GM18517 (cell line): Measurements from ENCODE around the gene LILRB1.
"Not testable (repeated sequence)": the region's sequence is repeated elsewhere in the genome, so short reads cannot be mapped to it uniquely, and the experiment has no call there.

Experiments used
- ATAC-seq: cut with Tn5 transposase; IDR thresholded peaks from one replicate; pipeline ENCODE4 v1.9.1; 2021; ENCODE audit warnings: mild to moderate bottlenecking, moderate library complexity; ENCODE audit not compliant: unreplicated experiment

The LILRB1 gene

DNA sequence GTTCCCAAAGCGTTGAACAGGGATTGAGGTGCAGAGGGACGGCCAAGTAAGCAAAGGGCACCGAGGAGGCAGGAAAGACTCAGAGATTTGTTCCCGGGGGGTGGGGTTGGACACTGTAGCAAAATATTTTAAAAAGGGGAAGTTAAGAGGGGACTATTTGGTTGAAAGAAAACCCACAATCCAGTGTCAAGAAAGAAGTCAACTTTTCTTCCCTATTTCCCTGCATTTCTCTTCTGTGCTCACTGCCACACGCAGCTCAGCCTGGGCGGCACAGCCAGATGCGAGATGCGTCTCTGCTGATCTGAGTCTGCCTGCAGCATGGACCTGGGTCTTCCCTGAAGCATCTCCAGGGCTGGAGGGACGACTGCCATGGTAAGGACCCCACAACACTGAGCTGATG, at the start of gene LILRB1:
TSS of gene LILRB1 (plus strand) at position 223 of the 400 bp plus-strand sequence. CDS start 590 bp downstream, outside the sequence.
- not testable (repeated sequence) for ATAC-seq

DNA sequence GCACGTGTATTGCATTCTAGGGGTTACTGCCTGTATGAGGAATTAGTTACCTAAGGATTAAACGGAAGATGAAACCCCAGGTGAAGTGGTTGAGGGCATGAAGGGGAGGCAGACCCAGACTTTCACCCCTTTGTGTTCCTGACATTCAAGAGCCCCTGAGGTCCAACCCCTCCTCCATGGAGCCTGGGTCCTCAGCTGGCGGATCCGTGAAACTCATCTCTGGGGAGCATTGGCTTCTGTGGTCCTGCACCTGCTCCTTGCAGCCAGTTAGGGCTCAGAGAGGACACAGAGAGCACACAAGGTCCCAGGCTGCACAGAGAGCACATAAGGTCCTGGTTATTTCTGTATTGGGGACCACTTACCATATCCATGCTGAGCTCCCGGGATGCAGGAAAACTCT, 43.9 kb upstream of the LILRB1 start:
- no peak for ATAC-seq

DNA sequence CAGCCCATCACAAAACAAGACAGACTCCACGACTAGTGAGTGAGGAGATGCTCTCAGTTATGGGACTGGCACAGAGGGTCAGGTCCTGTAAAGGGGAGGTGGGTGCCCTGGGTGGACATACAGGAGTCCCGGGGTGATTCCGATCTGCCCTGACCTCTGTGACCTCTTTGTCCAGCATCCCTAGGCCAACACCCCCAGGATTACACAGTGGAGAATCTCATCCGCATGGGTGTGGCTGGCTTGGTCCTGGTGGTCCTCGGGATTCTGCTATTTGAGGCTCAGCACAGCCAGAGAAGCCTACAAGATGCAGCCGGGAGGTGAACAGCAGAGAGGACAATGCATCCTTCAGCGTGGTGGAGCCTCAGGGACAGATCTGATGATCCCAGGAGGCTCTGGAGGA, 43.3 kb upstream of the LILRB1 start:
- ATAC-seq, result no peak

DNA sequence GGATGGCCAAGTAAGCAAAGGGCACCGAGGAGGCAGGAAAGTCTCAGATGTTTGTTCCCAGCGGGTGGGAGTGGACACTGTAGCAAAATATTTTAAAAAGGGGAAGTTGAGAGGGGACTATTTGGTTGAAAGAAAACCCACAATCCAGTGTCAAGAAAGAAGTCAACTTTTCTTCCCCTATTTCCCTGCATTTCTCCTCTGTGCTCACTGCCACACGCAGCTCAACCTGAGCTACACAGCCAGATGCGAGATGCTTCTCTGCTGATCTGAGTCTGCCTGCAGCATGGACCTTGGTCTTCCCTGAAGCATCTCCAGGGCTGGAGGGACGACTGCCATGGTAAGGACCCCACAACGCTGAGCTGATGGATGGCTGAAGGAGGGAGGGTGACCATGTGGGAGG, 36.8 kb upstream of the LILRB1 start, which contains the start of gene LILRA1:
TSS of gene LILRA1 (plus strand) at position 188 of the 400 bp plus-strand sequence. CDS start 613 bp downstream, outside the sequence.
- not testable (repeated sequence) for ATAC-seq

DNA sequence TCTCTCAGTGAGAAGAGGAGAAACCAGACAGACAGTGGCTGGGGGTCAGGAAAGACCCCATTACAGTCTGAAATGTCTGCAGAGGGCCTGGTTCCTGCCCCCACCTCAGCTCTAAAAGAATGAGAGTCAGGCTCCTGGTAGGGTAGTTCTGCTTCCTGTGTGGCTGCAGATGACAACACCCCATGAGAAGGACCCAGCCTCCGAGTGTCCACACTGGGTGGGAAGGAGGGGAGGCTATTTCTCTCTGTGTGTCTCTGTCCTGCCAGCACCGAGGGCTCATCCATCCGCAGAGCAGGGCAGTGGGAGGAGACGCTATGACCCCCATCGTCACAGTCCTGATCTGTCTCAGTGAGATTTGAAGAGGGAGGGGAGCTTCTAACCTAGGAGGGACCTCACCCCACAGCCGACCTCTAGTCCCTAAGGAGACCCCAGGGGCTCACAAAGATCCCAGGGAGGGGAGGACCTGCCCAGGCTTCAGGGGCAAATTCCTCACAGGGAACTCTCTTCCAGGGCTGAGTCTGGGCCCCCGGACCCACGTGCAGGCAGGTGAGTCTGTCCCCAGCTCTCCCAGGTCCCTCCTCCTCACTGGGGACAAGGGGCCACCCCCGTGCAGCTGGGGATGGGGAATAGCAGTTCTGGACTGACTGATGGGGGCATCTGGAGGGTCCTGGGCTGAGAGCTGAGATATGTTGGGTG, 36.2 kb upstream of the LILRB1 start:
- not testable (repeated sequence) for ATAC-seq

DNA sequence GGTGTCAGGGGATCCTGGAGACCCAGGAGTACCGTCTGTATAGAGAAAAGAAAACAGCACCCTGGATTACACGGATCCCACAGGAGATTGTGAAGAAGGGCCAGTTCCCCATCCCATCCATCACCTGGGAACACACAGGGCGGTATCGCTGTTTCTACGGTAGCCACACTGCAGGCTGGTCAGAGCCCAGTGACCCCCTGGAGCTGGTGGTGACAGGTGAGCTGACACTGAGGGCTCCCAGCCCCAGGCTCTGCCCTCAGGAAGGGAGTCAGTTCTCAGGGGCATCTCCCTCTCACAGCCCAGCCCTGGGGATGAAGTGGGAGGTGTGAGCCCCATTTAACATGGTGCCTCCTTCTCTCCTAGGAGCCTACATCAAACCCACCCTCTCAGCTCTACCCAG, 35.5 kb upstream of the LILRB1 start:
- no peak for ATAC-seq

DNA sequence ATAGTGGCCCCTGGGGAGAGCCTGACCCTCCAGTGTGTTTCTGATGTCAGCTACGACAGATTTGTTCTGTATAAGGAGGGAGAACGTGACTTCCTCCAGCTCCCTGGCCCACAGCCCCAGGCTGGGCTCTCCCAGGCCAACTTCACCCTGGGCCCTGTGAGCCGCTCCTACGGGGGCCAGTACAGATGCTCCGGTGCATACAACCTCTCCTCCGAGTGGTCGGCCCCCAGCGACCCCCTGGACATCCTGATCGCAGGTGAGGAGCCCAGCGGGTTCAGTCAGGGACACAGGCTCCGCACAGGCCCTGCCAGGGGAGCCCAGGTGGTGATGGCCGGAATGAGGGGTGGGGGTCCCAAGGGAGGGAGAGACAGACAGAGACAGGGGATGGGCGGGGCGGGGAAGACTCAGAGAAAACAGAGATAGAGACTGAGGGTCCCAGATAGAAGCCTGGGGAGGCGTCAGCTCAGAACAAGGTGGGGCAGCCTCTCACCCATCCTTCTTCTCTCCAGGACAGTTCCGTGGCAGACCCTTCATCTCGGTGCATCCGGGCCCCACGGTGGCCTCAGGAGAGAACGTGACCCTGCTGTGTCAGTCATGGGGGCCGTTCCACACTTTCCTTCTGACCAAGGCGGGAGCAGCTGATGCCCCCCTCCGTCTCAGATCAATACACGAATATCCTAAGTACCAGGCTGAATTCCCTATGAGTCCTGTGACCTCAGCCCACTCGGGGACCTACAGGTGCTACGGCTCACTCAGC, 34.4 kb upstream of the LILRB1 start:
- not testable (repeated sequence) for ATAC-seq

DNA sequence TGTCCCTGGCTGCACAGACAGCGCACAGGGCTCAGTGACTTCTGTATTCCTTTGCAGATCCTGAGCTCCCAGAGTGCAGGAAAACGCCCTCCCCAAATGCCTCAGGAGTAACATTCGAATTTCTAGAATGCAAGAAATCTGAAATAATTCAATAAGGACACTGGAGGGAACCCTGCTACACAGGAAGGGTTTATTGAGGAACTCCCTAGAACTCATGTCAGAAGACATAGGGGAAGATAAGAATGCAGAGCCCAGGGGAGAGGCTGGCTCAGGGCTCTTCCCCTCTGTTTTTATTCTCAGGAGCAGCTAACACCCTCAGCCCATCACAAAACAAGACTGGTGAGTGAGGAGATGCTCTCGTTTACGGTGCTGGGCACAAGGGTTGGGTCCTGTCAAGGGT, 30.1 kb upstream of the LILRB1 start:
- ATAC-seq, result no peak

DNA sequence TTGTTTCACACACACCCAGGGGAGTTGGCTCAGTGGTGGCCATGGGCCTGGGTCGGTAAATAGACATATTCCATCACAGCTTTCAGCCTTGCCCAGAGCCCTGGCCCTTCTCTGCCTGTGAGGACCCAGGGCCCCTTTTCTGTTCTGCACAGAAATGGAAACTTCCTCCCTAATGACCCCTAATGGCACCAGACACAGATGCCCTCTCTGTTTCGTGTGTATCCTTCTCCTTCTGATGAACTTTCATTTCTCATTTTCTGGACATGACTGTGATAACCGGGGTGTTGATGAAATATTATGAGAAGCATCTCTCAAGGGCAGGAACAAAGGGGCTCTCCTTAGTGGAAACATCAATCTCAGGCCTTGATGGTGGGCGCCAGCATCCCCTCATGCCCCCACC, 24.1 kb upstream of the LILRB1 start:
- ATAC-seq, result no peak

DNA sequence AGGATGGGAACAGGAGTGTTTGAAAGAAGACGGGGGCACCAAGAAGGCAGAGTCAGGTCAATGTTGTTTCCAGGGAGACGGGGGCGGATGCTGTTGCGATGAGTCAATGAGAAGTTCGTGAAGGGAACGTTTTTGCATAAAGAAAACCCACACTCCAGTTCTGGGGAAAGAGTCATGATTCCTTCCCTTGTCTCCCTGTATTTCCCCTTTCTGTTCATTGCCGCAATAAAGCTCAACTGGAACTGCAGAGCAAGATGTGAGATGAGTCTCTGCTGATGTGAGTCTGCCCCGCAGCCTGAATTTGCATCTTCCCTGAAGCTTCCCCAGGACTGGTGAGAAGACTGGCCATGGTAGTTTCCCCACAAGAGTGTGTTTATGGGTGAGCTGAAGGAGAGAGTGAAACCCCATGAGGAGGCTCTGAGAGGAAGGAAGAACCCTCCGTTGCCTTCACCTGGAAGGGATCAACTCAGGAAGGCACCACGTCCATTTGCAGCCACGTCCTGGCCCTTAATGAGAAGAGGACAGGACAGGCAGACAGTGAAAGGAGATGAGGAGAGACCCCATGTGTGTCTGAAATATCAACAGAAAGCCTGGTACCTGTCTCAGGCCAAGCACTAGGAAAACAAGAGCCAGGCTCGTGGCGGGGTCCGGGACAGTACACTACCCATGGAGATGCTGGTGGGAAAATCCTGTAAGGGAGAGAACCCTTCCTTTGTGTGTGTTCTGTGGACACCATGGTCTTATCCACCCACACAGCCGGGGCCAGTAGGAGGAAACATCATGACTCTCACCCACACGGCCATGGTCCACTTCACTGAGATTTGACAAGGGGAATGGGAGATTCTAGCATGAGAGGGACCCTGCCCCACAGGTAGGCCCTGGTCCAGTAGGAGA, 23.1 kb upstream of the LILRB1 start:
- ATAC-seq, result no peak

DNA sequence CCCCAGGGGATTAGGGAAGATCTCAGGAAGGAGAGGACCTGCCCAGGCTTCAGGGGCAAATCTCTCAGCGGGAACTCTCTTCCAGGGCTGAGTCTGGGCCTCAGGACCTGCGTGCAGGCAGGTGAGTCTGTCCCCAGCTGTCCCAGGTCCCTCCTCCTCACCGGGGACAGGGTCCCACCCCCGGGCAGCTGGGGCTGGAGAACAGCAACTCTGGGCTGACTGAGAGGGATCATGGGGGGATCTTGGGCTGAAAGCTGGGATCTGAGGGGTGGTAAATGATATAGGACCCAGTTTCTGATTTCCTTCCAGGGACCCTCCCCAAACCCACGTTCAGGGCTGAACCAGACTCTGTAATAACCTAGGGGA, 22.5 kb upstream of the LILRB1 start:
- no peak for ATAC-seq

DNA sequence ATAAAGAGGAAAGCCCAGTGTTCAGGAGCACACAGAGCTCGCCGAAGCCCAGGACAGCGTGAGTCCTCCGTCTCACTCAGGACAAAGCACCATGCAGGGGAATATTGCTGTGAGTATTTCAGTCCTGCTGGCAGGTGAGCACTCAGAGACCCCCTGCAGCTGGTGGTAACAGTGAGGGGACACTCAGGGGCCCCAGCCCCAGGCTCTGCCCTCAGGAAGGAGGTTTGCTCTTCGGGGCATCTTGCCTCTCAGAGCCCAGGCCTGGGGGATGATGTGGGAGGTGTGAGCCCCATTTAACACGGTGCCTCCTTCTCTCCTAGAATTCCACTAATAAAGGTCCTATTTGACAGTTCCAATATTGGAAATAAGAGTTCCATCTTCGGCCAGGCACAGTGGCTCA, 22.1 kb upstream of the LILRB1 start:
- no peak for ATAC-seq

DNA sequence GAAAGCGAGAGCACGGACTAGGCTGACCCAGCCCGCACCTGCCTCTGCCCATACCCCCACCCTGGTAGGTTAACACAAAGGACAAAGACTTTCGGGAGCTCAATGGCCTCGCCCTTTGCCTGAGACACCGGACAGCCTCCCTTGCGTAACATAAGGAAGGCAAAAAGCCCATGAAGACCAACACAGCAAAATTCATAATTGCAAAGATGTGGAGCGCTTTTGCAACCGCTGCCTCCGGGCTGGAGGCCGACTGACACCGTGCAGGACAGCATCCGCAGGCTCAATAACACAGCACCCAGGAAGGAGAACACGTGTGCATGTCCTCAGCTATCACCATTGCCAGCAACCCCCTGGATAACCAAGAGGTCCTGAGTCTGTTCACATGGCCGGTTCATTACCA, 21.5 kb upstream of the LILRB1 start:
- no peak for ATAC-seq

DNA sequence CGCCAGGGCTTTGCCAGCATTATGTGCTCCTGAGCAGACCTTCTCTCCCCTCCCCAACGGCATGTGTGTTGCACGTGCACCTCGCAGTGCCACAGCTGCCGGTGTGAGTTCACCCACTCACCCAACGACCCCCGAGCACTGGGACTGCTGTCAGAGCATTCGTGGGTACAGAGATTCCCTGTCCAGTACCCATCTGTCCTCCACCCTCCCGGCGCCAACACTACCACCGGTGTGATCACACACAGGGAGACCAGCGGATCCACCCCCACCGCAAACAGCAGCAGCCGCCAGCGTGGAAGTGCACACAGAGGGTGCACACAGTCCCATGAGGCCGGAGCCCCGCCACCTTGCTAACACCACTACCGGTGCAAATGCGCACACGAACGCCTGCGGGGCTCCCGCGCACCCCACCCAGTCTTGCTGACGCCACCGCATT, 20.9 kb upstream of the LILRB1 start:
- no peak for ATAC-seq

DNA sequence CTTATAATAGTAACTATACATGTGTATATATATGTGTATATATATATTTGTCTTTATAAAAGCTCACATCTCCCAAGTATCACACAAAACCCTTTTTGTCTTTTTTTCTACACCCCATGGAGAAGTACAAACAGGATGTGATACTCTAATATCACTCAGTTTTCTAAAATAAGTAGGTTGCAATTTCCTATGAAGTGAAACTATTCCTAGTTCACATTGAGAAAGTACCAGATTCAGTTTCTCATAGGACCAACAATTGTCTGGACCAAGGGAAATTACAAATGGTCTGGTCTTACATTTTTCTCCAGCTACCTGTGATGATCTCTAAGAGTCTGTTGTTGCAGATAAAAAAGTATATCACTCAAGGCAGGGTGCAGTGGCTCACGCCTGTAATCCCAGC, 17.9 kb upstream of the LILRB1 start:
- no peak for ATAC-seq

DNA sequence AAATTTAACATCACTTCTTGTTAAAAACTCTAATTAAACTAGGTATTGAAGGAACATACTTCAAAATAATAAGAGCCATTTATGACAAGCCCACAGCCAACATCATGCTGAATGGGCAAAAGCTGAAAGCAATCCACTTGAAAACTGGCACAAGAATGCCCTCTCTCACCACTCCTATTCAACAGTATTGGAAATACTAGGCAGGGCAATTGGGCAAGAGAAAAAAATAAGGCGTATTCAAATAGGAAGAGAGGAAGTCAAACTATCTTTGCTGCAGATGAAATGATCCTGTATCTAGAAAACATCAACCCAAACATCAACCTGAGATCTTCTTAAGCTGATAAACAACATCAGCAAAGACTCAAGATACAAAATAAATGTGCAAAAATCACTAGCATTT, 15.6 kb upstream of the LILRB1 start:
- ATAC-seq, result no peak

DNA sequence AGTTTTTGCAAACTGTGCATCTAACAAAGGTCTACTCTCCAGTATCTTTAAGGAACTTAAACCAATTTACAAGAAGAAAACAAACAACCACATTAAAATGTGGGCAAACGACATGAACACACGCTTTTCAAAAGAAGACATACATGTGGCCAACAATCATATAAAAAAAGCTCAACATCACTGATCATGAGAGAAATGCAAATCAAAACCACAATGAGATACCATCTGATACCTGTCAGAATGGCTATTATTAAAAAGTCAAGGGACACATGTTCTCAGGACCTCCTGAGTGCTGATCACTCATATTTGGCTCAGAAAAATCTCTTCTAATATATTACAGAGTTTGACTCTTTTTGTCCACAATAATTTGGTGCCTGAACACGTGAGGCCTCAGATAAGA, 14.2 kb upstream of the LILRB1 start:
- ATAC-seq, result peak; percentile 44

DNA sequence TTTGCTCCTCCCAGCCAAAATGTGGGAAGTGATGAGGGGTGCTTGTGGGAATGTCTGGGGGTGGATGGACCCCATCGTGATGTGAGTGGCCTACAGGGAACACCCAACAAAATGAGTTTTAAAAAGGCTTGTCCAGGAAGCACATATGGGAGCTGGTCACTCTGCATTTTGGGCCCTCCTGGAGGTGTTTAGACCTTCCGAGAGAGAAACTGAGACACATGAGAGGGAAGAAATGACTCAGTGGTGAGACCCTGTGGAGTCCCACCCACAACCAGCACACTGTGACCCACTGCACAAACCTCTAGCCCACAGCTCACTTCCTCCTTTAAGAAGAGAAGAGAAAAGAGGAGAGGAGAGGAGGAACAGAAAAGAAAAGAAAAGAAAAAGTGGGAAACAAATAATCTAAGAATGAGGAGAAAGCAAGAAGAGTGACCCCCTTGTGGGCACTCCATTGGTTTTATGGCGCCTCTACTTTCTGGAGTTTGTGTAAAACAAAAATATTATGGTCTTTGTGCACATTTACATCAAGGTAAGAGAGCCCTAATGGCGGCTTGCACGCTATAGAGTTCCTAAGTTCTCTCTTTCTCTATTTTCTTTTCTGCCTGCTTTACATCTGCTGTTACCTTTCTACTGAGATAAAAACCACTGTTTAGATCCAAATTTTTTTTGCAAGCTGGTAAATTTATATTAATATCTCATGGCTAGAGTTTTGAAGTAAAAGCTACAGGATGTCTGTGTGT, 13.3 kb upstream of the LILRB1 start:
- ATAC-seq, result peak; percentile 83

DNA sequence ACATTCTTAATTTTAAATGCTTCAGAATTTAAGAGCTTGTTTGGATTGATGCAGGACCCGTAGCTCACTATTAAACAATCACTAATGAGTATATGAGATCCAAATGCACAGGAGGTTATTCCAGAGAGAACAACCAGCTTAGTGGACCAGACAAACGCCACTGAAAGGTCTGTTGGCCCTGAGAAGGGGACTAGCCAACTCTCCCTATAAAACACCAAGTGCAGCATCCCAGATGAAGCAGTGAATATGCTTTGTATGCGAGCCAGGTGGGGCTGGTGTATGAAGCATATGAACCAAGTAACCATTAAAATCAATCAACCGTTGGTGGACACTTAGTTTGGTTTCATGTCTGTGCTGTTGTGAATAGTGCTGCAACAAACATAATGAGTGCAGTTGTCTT, 9.8 kb upstream of the LILRB1 start:
- ATAC-seq, result no peak

DNA sequence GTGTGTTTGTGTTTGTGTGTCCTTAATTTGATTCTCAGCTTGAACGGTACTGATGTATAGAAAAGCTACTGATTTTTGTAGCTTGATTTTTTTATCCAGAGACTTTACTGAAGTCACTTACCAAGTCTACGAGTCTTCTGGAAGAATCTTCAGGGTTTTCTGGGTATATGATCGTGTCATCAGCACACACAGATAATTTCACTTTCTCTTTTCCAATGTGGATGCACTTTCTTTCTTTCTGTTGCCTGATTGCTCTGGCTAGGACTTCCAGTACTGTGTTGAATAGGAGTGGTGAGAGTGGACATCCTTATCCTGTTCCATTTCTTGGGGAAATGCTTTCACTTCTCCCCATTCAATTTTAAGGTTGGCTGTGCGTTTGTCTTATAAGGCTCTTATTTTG, 7.9 kb upstream of the LILRB1 start:
- ATAC-seq, result no peak

DNA sequence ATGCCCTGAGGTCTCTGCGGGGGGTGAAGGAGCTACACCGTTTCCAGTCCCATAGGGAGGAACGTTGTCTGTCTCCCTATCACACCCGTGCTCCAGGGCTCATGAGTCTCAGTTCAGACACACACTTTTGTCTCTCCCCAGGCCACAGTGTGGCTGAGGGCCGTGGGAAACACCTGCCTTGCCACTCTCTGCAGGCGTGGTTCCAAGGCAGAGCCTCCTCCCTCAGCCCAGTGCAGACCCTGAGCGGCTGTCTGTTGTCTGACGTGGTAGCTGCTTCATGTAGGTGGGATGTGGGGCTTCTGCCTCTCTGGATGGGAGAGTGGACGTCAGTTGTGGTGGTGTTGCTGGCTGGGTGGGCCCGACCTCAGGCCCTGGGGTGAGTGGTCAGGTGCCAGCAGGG, 6.0 kb upstream of the LILRB1 start:
- ATAC-seq, result not testable (repeated sequence)
